Measurements from ENCODE around the gene PRDM7. TPM values are rescaled to one million over a fixed set of nuclear protein-coding genes. Genes with fewer than 3 reads are reported as not detected.
"Not testable (repeated sequence)": the region's sequence is repeated elsewhere in the genome, so short reads cannot be mapped to it uniquely, and the experiment has no call there.

Gene PRDM7
- not detected for polyA plus RNA-seq (ENCODE audit: insufficient read length)

- peak; percentile 55 for DNase-seq
Measured at GRCh38 chr16:90077240-90077756, at the start of gene PRDM7. Gene PRDM7, minus strand, starts transcription at chr16:90077331. Its CDS starts 1,421 bp downstream, at chr16:90075910.

GRCh38 chr16:90121846-90122245, 44.7 kb upstream of the PRDM7 start:
- not testable (repeated sequence) for DNase-seq

- DNase-seq: not testable (repeated sequence)
Measured at GRCh38 chr16:90107617-90108016, 30.5 kb upstream of the PRDM7 start.

GRCh38 chr16:90107060-90107459, 29.9 kb upstream of the PRDM7 start:
- DNase-seq: not testable (repeated sequence)

- DNase-seq: not testable (repeated sequence)
Measured at GRCh38 chr16:90106271-90106670, 29.1 kb upstream of the PRDM7 start.

GRCh38 chr16:90104725-90105124, 27.6 kb upstream of the PRDM7 start:
- not testable (repeated sequence) for DNase-seq

- DNase-seq: not testable (repeated sequence)
Measured at GRCh38 chr16:90102086-90102884, 25.2 kb upstream of the PRDM7 start.

- DNase-seq: not testable (repeated sequence)
Measured at GRCh38 chr16:90101332-90101731, 24.2 kb upstream of the PRDM7 start.

- DNase-seq: not testable (repeated sequence)
Measured at GRCh38 chr16:90100790-90101189, 23.7 kb upstream of the PRDM7 start.

GRCh38 chr16:90100229-90100628, 23.1 kb upstream of the PRDM7 start:
- not testable (repeated sequence) for DNase-seq

GRCh38 chr16:90098936-90099335, 21.8 kb upstream of the PRDM7 start:
- DNase-seq: not testable (repeated sequence)

GRCh38 chr16:90097010-90097684, 20.0 kb upstream of the PRDM7 start:
- DNase-seq: not testable (repeated sequence)

- DNase-seq: not testable (repeated sequence)
Measured at GRCh38 chr16:90094791-90095190, 17.7 kb upstream of the PRDM7 start.

GRCh38 chr16:90094296-90094695, 17.2 kb upstream of the PRDM7 start:
- not testable (repeated sequence) for DNase-seq

GRCh38 chr16:90093799-90094198, 16.7 kb upstream of the PRDM7 start:
- not testable (repeated sequence) for DNase-seq

- DNase-seq: not testable (repeated sequence)
Measured at GRCh38 chr16:90092781-90093180, 15.7 kb upstream of the PRDM7 start.

- DNase-seq: no peak
Measured at GRCh38 chr16:90084215-90084950, 7.3 kb upstream of the PRDM7 start.

- DNase-seq: no peak
Measured at GRCh38 chr16:90083139-90083538, 6.0 kb upstream of the PRDM7 start.

GRCh38 chr16:90081606-90081970, 4.5 kb upstream of the PRDM7 start:
- no peak for DNase-seq

GRCh38 chr16:90078579-90078895, 1.4 kb upstream of the PRDM7 start:
- no peak for DNase-seq

GRCh38 chr16:90077757-90078578, 837 bp upstream of the PRDM7 start:
- DNase-seq: peak; percentile 9

Measured in hindlimb muscle (tissue), 1 donor.